Common myeloid progenitor, CD34-positive (primary cell): ENCODE data around the gene ARL14EP.

Source experiments
- CTCF ChIA-PET: fragments of 350-600 bp; sonication (Branson Sonifier 250); formaldehyde crosslinking; loops from one replicate; lab custom pipeline; 2021; ENCODE audit warnings: antibody characterized with exemption; lab: Charles Lee
- POLR2A ChIA-PET: fragments of 350-600 bp; sonication (Branson Sonifier 250); formaldehyde crosslinking; loops from one replicate; lab custom pipeline; 2021; ENCODE audit warnings: antibody characterized with exemption; lab: Charles Lee
- DNase-seq, 3 donors: peaks; one replicate each; pipeline versions ENCODE4 v3.0.0 to v3.0.0-alpha.2; 2013
- H3K27ac ChIP-seq, 2 experiments: 1 replicate in 1 of 2; 2 replicates in 1 of 2; pipeline ENCODE4 v1.7.0; 2013; ENCODE audit warnings: inconsistent platforms in 2 of 2, low read length in 2 of 2, mild to moderate bottlenecking in 2 of 2, low read depth in 1 of 2, moderate library complexity in 1 of 2; ENCODE audit not compliant: severe bottlenecking in 2 of 2, insufficient read depth in 1 of 2, poor library complexity in 1 of 2
- H3K27me3 ChIP-seq, 5 experiments: replicated peaks in 2 of 5; 1 replicate in 3 of 5; 2 replicates in 2 of 5; pipeline versions ENCODE4 v1.6.1 to v1.7.0; 2013; ENCODE audit warnings: low read length in 4 of 5, mild to moderate bottlenecking in 2 of 5, moderate library complexity in 2 of 5, inconsistent platforms in 1 of 5; ENCODE audit not compliant: insufficient read depth in 5 of 5, control insufficient read depth in 4 of 5
- H3K36me3 ChIP-seq, 4 experiments: 1 replicate in 2 of 4; 2 replicates in 2 of 4; pipeline versions ENCODE4 v1.6.1 to v1.7.0; 2013; ENCODE audit warnings: low read length in 3 of 4, control low read depth in 1 of 4, mild to moderate bottlenecking in 1 of 4; ENCODE audit not compliant: control insufficient read depth in 4 of 4, insufficient read depth in 4 of 4
- H3K4me1 ChIP-seq, 4 experiments: 1 replicate in 3 of 4; 2 replicates in 1 of 4; pipeline versions ENCODE4 v1.6.1 to v1.7.1; 2013; ENCODE audit warnings: low read length in 3 of 4, mild to moderate bottlenecking in 3 of 4, control low read depth in 1 of 4, inconsistent platforms in 1 of 4, moderate library complexity in 1 of 4; ENCODE audit not compliant: control insufficient read depth in 4 of 4, insufficient read depth in 4 of 4; ENCODE audit errors: control extremely low read depth in 1 of 4
- H3K4me3 ChIP-seq, 7 experiments: 1 replicate in 4 of 7; 2 replicates in 3 of 7; pipeline versions ENCODE4 v1.5.1 to v1.7.0; 2013; ENCODE audit warnings: mild to moderate bottlenecking in 7 of 7, low read length in 6 of 7, moderate library complexity in 6 of 7, inconsistent platforms in 2 of 7, low read depth in 2 of 7, control low read depth in 1 of 7; ENCODE audit not compliant: insufficient read depth in 4 of 7, control insufficient read depth in 1 of 7; ENCODE audit errors: extremely low read depth in 1 of 7
- H3K9me3 ChIP-seq, 5 experiments: 1 replicate in 4 of 5; 2 replicates in 1 of 5; pipeline versions ENCODE4 v1.6.1 to v1.7.1; 2013; ENCODE audit warnings: low read length in 4 of 5, mild to moderate bottlenecking in 2 of 5, inconsistent platforms in 1 of 5, low read depth in 1 of 5, moderate library complexity in 1 of 5; ENCODE audit not compliant: control insufficient read depth in 4 of 5, insufficient read depth in 2 of 5; ENCODE audit errors: control extremely low read depth in 1 of 5
- WGBS: methylation state at CpG from one replicate; pipeline ENCODE4 v1.1.5; 2013; ENCODE audit not compliant: insufficient coverage; 5-methylcytosine and 5-hydroxymethylcytosine counted together

ARL14EP gene

GRCh38 chr11:30365793-30366517 lies 43.1 kb downstream of the ARL14EP start:
- ChIA-PET CTCF (interaction anchor here (1.0 kb wide), 1 partner anchor 12 kb away, joined by 3 read pairs; no protein-coding TSS in a partner anchor), POLR2A (no interaction called here)
- 100% methylated on average over 3 of the region's 3 CpGs for WGBS
- Histone ChIP-seq H3K27me3 (no peaks in the 10 kb centered on the region), H3K36me3 (no peaks in the 10 kb centered on the region), H3K4me3 (no peak overlapping the region), H3K4me1 (no peaks in the 10 kb centered on the region), H3K27ac (no peak overlapping the region), H3K9me3 (no peaks in the 10 kb centered on the region)
- DNase-seq, result no peak

GRCh38 chr11:30368394-30368793 lies 45.5 kb downstream of the ARL14EP start:
- no peak for DNase-seq
- Histone ChIP-seq H3K27ac (no peak overlapping the region), H3K9me3 (no peaks in the 10 kb centered on the region), H3K27me3 (no peaks in the 10 kb centered on the region), H3K4me3 (no peak overlapping the region), H3K4me1 (no peaks in the 10 kb centered on the region), H3K36me3 (no peaks in the 10 kb centered on the region)
- ChIA-PET POLR2A (no interaction called here), CTCF (no interaction called here)
- WGBS, result 100% methylated on average over 2 of the region's 4 CpGs

GRCh38 chr11:30370164-30370563 lies 47.3 kb downstream of the ARL14EP start:
- Histone ChIP-seq H3K4me3 (no peak overlapping the region), H3K27me3 (no peaks in the 10 kb centered on the region), H3K9me3 (no peaks in the 10 kb centered on the region), H3K27ac (no peak overlapping the region), H3K4me1 (no peaks in the 10 kb centered on the region), H3K36me3 (no peaks in the 10 kb centered on the region)
- POLR2A ChIA-PET, result no interaction called here
- no CpG with 5 or more reads among the region's 1 CpG for WGBS
- CTCF ChIA-PET, result no interaction called here
- DNase-seq, result no peak

GRCh38 chr11:30377347-30377746 lies 54.4 kb downstream of the ARL14EP start:
- H3K4me3 ChIP-seq, result no peak overlapping the region
- CTCF ChIA-PET, result interaction anchor here (0.8 kb wide), 1 partner anchor 12 kb away, joined by 3 read pairs; no protein-coding TSS in a partner anchor
- WGBS, result 100% methylated on average over 1 of the region's 2 CpGs
- no peak overlapping the region for H3K27ac ChIP-seq
- no peaks in the 10 kb centered on the region for H3K27me3 ChIP-seq
- H3K36me3 ChIP-seq, result no peaks in the 10 kb centered on the region
- no peak for DNase-seq
- POLR2A ChIA-PET, result no interaction called here
- no peaks in the 10 kb centered on the region for H3K4me1 ChIP-seq
- H3K9me3 ChIP-seq, result no peaks in the 10 kb centered on the region

- H3K36me3 ChIP-seq, result no peaks in the 10 kb centered on the region
- ChIA-PET CTCF (no interaction called here), POLR2A (no interaction called here)
- H3K9me3 ChIP-seq, result no peaks in the 10 kb centered on the region
- no peak overlapping the region for H3K4me3 ChIP-seq
- no peak for DNase-seq
- no peaks in the 10 kb centered on the region for H3K27me3 ChIP-seq
- no peaks in the 10 kb centered on the region for H3K4me1 ChIP-seq
- no peak overlapping the region for H3K27ac ChIP-seq
These were observed 57.9 kb downstream of the ARL14EP start for GRCh38 chr11:30380846-30381245.

- Histone ChIP-seq H3K4me1 (no peaks in the 10 kb centered on the region), H3K4me3 (no peak overlapping the region), H3K36me3 (no peaks in the 10 kb centered on the region), H3K27ac (no peak overlapping the region), H3K27me3 (no peaks in the 10 kb centered on the region), H3K9me3 (no peaks in the 10 kb centered on the region)
- CTCF ChIA-PET, result interaction anchor here (0.9 to 1.2 kb wide), 2 partner anchors 26 to 41 kb away, joined by 3 read pairs; no protein-coding TSS in a partner anchor
- no peak for DNase-seq
- POLR2A ChIA-PET, result no interaction called here
- no CpG with 5 or more reads among the region's 2 CpGs for WGBS
These were observed 59.0 kb downstream of the ARL14EP start for GRCh38 chr11:30381879-30382278.
